HG03442 (cell line): ENCODE results near the gene CAPN13.
"Not testable (repeated sequence)": the region's sequence is repeated elsewhere in the genome, so short reads cannot be mapped to it uniquely, and the experiment has no call there.

Experiments used
- ATAC-seq: cut with Tn5 transposase; IDR thresholded peaks from one replicate; pipeline ENCODE4 v1.9.1; 2021; ENCODE audit warnings: mild to moderate bottlenecking, moderate library complexity; ENCODE audit not compliant: unreplicated experiment

Gene CAPN13

DNA sequence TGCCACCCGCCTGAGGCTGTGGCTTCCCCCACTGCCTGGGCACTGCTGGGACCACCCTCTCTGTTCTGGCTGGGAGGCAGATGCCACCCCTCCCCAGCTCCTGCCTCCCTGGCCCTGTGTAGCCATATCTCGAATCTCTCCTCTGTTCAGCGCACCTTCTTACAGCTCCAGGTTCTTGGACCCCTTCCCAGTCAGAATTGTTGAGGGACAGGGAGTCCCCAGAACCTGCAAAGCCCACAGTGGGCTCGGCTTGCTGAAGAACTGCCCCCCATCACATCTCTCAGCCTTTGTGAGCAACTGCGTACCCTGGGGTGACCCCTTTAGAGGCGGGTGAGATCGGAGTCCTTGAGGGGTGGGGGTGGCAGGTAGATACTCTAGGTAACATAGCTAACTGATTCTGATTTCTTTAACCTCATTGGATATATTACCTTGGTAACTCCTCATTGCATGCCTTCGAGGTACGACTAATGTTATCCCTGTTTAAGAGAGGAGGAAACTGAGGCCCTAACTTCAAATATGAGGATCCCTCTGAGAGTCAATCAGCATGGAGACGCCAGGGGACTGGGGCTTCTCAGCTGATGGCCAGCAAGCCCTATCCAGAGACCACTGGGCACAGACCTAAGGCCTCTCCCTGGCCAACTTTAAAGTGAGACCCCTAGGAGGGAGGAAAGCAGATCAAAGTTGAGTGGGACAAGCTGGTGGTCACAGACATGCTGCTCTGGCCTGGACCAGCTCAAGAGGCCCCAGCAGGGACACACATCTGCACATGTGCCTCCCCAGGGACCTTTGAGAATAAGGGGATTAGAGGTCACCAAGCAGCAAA lies 101.3 kb downstream of the CAPN13 start:
- no peak for ATAC-seq

DNA sequence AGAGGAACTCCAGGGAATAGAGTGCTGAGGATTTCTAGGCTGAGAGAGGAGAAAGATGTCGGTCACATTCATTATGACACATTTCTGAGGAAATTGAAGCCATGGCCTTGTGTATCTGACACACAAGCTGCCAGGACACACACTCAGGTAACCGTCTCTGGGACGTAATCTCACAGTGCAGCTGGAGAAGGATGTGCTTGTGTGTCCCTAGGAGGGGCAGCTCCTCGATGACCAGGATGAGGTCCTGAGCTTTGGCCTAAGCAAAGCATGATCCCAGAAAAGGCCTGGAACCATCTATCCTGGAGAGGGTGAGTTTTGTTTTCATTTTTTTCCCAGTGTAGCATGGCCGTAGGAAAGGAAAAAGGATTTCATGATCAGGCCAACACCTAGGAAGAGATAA lies 102.2 kb downstream of the CAPN13 start:
- no peak for ATAC-seq

DNA sequence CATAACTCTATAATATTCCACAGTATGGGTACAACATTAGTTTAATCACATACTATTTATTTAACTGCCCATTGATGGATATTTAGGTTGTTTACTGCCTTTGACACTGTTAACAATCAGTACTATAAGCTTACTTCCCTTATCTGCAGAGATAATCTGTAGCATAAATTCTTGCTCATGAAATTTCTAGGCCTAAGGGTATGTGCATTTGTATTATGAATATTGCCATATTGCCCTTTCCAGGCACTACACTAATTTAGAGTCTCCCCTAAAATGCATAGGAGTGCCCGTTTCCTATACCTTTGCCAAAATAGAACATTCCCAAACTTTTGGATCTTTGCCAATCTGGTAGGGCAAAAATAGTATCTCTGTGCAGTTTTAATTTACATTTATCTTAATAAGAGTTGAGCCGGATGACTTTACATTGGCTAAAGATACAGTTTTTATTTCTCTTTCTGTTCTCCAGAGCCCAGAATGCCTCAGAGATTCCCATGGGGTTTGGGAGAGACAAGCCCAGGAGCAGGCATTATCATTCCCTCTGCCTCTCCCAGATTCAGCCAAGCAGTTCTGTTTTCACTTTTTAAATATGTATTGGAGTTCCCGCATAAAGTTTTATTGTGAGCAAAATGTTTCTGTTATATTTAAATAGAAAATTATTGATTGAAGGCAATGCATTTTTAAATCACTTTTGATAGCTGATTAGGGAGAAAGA lies 102.8 kb downstream of the CAPN13 start:
- ATAC-seq, result no peak

DNA sequence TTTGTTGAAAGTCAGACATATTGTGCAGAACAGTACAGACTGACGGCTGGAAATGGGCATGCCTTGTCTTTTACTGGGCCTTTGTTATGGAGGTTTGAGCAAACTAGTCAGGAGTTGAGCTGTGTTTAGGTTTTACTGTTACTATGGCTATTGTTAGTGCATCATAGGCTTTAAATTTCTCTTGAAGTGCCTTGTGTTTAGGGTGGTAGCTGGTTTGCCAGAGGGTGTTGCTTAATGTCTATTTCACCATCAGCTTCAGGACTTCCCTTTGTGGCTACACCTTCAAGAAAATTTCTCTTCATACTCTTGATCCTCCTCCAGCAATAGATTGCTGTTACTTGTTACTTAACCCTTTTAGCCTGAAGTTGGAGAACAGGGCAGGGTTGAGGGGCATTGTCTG lies 104.6 kb downstream of the CAPN13 start:
- no peak for ATAC-seq

DNA sequence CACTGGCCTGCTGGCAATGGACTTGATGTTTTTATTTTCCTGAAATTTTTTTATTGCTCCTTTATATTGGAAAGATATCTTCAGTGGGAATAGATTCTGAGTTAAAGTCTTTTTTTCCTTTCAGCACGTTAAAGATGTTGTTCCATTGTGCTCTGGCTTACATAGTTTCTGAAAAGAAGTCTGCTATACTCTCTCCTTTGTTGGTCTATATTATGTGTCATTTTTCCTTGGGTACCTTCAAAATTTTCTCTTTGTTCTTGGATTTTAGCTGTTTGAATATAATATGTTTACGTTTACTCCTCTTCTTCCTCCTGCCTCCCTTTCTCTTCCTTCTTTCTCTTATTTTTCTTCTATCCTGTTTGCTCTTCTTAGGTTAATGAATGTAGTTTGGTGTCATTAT lies 105.5 kb downstream of the CAPN13 start:
- no peak for ATAC-seq

DNA sequence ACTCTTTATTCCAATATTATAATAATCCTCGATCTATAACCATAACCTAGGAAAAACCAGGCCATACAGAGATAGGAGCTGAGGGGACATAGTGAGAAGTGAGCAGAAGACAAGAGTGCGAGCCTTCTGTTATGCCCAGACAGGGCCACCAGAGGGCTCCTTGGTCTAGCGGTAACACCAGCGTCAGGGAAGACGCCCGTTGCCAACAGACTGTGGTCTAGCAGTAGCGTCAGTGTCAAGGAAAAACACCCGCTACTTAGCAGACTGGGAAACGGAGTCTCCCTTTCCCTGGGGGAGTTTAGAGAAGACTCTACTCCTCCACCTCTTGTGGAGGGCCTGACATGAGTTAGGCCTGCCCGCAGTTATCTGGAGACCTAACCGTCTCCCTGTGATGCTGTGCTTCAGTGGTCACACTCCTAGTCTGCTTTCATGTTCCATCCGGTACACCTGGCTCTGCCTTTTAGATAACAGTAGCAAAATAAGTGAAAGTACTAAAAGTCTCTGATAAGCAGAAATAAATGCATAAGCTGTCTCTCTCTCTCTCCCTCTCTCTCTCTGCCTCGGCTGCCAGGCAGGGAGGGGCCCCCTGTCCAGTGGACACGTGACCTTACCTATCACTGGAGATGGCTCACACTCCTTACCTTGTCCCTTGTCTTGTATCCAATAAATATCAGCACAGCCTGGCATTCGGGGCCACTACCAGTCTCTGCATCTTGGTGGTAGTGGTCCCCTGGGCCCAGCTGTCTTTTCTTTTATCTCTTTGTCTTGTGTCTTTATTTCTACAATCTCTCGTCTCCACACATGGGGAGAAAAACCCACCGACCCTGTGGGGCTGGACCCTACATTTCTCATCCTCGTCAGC lies 109.8 kb downstream of the CAPN13 start:
- not testable (repeated sequence) for ATAC-seq

DNA sequence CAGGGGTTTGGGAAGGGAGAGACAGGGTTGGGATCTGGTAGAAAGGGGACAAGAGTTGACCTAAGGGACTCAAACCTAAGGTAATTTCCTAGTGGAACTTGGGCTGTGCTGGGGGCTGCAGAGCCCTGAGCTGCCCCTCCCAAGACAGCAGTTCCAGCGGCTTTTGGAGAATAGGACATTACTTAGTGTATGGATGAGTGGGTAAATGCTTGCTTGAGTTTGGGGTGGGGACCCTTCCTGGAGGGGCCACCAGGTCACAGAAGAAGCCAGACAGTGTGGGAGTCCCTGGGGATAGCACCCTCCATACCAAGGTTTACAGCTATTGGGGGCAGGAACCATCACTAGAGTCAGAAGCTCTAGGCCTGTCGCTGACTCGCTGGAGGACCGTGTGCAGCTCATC lies 111.5 kb downstream of the CAPN13 start:
- ATAC-seq, result no peak

DNA sequence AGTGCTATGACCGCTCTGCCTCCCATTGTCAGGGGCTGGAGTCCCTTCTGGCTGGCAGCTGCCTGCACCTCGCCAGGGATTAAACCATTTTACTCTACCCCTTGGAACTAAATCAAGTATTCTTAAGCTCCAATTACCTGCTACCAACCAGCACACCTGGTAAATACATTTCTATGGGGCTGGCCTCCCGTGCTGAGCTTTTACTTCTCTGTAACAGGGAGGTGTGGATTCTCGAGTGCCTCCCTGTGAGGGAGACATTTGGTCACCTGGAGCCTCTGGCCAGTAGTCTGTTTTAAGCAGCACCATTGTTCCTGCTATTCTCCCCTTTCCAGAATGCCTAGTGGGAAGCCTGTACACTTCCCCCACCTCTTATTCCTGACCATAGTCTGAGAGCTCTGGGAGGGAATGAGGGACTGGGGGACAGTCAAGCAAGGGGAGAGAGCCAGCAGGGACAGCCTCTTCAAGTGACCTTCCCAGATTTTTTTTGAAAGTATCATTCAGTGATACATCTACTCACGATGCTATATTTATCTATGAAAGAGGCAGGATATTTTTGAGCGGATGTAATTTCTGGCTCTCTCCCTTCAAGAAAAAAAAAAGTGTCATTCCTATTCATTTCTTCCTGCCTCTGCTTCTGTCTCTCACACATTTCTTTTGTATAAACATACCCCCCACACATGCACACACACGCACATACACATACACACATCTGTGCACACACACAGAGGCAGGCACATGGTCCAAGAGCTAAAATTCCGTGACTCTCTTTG lies 112.8 kb downstream of the CAPN13 start:
- ATAC-seq, result no peak

DNA sequence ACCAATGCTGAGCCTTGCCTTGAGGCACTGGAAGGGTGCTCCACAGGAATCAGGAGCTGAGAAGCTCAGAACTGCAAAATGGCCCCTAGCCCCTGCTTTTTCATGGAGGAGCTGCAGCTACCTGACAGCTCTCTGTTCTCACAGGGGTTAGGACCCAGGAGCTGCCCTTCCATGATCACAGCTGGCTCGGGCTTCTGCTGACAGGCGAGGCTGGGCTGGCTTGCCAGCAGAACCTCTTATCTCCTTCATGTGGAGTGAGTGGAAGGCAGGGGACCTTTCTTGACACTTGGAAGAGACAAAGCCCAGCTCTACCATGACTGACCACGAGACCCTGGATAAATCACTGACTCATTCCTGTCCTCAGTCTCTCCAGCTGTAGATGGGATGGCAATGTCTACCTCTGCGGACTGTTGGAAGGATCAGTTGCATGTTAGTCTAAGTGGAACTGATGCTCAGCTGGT lies 113.4 kb downstream of the CAPN13 start:
- no peak for ATAC-seq

DNA sequence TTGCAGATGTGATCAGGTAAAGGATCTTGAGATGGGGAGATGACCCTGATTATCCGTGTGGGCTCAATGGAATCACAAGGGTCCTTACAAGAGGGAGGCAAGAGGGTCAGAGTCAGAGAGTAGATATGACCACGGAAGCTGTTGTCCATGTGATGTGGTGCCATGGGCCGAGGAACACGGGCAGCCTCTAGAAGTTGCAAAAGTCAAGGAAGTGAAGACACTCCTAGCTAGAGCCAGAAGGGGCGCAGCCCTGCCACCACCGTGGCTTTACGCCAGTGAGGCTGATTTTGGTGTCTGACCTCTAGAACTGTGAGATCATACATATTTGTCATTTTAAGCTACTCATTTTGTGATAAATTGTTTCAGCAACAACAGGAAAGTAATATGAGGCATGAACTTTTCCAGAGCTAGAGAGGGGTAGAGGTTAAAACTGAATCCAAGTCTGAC lies 114.4 kb downstream of the CAPN13 start:
- no peak for ATAC-seq

DNA sequence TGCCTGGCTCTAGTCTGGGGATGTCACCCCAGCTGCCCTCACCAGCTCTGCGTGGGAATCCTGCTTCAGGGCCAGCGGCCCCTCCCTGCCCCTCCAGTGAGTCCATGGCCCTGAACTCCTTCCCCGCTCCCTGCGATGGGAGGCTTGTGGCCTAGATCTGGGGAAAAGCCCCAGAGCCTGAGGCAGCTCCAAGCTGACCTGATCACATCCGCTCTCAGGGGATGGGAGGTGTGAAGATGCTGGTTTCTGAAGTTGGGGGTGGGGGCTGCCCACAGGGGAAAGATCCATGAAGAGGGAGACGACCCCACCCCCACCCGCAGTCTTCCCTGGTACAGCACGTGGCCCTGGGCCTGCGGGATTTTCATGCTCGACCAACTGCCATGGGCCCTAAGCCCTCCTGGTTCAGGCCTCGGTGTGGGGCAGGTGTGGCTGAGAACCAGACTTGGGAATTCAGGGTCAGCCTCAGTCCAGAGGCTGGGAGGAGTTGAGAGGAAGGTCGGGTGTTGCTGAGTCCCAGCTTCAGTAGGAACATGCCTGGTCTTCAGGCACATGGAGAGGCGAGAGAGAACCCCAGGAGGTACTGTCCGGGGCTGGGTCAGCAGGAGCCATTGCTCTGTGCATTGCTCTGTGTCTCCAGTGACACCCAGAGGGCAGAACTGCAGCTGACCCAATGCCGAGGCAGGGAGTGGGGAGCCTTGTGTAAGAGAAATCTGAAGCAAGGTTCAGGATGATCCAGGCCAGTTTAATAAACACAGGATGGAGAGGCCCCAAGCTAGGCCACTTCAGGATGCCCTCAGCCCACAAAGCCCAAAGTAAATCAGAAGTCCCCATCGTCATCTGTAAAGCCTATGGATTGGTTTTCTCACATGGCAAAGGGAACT lies 115.1 kb downstream of the CAPN13 start:
- ATAC-seq, result no peak

DNA sequence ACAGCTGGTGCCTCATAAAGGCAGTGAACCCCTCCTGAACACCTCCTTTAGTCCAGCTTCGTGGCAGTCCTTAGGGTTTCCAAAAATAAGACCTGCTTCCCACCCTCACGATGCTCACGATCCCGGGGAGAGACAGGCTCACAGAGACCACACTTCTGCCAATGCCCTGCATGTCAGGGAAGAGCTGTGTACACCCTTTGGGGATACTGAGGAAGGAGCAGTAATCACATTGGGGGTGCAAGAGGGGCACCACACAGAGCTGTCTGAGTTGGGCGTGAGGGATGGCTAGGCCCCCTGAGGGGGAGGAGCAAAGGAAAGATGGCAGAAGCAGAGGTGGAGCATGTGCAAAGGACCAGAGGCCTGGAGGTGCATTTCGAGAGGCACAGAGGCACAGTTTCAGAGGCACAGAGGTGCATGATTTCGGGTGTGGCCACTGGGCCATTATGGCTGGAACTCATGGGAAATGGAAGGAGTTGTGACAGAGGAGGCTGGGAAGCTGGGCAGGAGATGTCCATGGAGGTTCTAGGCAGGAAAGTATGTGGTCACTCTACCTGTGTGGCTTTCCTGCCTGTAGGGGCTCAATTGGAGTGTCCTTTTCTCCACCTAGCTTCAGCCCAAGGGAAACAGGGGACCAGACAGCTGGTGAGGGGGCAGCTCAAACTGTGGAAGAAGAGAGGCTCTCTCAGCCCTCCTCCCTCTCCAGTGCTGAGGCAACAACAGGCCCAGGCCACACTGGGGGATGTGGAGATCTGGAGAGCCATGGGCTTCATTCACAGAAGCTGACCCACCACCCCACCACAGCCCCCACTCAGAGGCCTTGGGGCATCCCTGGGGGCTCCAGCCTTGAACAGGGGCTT lies 115.9 kb downstream of the CAPN13 start:
- no peak for ATAC-seq

DNA sequence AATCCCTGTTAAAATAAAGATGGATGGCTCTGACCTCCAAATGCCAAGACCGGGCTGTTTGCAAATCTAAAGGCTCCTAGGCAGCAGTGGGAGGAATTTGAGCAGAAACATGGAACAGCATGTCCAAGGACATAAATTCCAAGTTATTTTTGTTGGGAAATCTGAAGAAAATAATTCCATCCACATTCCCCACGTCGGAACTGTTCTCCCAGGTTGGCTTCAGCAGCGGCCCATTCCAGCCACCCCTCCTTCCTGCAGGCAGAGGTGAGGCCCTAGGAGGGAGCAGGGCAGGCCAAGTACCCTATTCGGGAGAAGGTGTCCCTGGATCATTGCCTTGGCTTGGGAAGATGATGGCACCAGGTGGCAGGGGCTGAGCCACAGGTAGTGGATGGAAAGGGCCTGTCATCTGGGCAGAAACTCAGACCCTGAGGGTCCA lies 117.1 kb downstream of the CAPN13 start:
- no peak for ATAC-seq

DNA sequence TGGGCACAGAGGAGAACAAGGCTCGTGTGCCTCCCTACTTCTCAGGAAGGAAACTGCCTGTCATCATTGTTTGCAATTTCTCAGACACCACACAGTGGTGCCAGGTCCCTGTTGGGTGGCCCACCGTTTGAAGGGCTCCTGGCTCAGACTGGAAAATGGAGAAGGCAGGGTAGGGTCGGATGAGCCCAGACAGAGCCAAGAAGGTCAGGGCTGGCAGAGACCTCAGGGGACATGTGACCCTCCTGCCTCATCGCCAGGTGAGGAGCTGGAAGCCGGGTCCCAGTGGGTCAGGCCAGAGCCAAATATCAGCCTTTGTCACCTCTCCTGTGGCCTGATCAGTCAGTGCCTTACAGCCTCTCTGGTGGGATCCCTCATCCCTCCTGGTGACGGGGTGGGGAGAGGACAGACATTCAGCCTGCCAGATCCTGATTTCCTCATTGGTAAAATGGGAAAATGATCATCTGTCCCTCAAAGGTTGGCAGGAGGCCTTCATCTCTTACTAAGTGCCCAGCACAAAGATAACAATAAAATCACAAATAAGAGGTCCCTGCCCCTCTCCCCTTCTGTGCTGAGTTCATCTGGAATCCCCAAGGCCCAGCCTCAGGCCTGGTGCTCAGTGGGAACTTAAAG lies 117.6 kb downstream of the CAPN13 start:
- ATAC-seq, result no peak

DNA sequence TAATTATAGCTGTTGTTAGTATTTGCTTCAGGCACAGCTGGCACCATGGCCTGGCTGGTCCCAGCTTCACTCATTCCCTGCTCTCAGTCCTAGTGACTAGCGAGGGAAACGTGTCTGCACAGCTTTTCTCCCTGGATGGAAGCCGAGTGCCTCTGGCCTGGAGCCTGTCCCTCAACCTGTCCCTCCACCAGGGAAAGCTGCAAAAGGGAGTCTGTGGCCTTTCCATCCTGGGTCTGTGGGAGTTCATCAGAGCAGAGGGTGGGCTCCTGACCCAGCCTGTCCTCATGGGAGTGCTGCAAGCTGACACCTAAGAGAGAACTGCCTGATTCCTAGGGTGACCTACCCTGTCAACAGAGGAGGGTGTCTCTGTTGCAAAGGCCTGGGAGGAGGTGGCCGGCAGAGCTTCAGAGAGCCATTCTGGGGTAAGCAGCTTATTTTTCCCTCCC lies 118.3 kb downstream of the CAPN13 start:
- ATAC-seq, result no peak

DNA sequence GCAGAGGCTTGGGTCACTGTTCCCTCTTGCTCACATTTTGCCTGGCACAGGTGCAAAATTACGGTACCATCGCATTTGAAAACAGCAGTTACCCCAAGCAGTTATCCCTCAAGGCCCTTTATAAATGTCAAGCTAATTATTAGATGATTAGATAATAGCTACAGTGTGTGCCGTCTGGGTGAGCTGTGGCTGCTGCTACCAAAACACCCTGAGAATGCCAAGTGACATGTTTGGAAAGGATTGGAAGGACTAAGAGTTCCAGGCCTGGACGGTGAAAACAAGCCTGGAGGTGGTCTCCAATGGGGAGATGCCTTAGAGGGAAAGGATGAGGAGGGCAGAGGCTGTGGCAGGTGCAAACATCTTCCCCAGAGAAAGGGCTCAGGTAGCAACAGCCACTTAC lies 120.6 kb downstream of the CAPN13 start:
- no peak for ATAC-seq

DNA sequence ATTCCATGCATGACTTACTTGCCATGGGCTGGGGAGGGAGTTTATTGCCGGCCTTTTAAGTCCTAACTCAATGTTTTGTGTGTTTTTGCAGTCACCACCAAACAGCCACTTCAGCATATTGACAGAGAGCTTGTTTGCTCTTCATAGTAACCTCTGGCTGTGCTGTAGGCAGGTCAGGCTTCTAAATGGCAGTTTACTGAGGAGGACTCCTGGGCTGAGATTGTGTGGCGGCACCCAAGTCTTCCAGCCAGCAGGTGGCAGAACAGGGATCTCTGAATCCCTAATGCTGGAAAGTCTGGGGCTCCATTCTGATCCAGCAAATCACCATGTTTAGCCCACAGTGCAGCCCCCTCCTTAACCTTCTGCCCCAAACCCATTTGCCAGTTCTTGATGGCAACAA lies 121.2 kb downstream of the CAPN13 start:
- no peak for ATAC-seq

DNA sequence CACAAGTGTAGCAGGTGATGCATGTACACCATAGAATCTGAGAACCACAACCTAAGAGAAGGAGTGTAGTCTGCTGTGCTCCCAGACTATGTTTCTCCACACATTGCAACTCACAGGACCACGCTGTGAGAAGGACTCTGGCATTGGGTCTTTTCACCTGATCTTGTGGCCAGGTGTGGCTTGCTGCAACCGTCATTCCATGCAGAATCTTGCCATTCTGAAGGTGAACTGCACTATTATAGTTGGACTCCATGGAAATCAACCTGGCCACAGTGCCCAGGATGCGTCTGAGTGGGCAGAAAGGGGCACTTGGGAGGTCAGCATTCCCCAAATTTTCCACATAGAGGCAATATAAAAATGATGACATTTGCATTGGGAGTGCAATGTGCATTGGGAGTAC lies 122.2 kb downstream of the CAPN13 start:
- ATAC-seq, result no peak
